ENCODE data around the gene ZNF609. TPM values are rescaled to one million over a fixed set of nuclear protein-coding genes. Genes with fewer than 3 reads are reported as not detected.

The ZNF609 gene
- total and polyA plus RNA-seq, 4 donors = 4.6 to 18.1 (median 8.0) TPM

GRCh38 chr15:64656508-64656907 is 196.1 kb downstream of the ZNF609 start:
- 93% methylated on average over 2 of the region's 2 CpGs for WGBS
- H3K4me3 ChIP-seq (ENCODE audit: low read depth in 1 of 3, low read length in 3 of 3) = no peak overlapping the region

More at GRCh38 chr15:64656508-64656907, 196.1 kb downstream of the ZNF609 start:
- Histone ChIP-seq H3K4me1 (ENCODE audit: control insufficient read depth in 4 of 4, insufficient read depth in 4 of 4, low read length in 3 of 4) (peaks cover 0 to 5% (median 4%) of the 10 kb centered on the region in 4 donors), H3K27ac (ENCODE audit: low read depth in 1 of 2, low read length in 2 of 2) (no peak overlapping the region), H3K36me3 (ENCODE audit: control insufficient read depth in 4 of 4, insufficient read depth in 3 of 4, low read depth in 1 of 4, low read length in 3 of 4) (peaks cover 0 to 2% (median 0%) of the 10 kb centered on the region in 4 donors), H3K27me3 (ENCODE audit: control insufficient read depth in 4 of 4, insufficient read depth in 4 of 4, low read length in 3 of 4) (no peaks in the 10 kb centered on the region), H3K9ac (ENCODE audit: low read depth in 1 of 2, low read length in 2 of 2) (no peak overlapping the region), H3K9me3 (ENCODE audit: control insufficient read depth in 4 of 4, low read length in 3 of 4) (no peaks in the 10 kb centered on the region)
- TF ChIP-seq FOXA2 (IDR thresholded peaks at IDR 0.05) (no peak), NR2F2 (IDR thresholded peaks at IDR 0.05) (no peak), CTCF (IDR thresholded peaks at IDR 0.05; ENCODE audit: low read depth, low read length, missing input control) (no peak), GABPA (IDR thresholded peaks at IDR 0.05 in 1 of 2, conservative IDR thresholded peaks at IDR 0.05 in 1 of 2) (no peak), HNF4G (IDR thresholded peaks at IDR 0.05) (no peak), EGR1 (IDR thresholded peaks at IDR 0.05; ENCODE audit: low read depth in 2 of 2) (no peak), YY1 (IDR thresholded peaks at IDR 0.05) (no peak), MAX (IDR thresholded peaks at IDR 0.05) (no peak), FOXA1 (IDR thresholded peaks at IDR 0.05) (no peak), ATF3 (IDR thresholded peaks at IDR 0.05) (no peak), TAF1 (conservative IDR thresholded peaks at IDR 0.05) (no peak), RAD21 (IDR thresholded peaks at IDR 0.05) (no peak), HNF4A (conservative IDR thresholded peaks at IDR 0.05) (no peak), SP1 (IDR thresholded peaks at IDR 0.05) (no peak), RXRA (IDR thresholded peaks at IDR 0.05) (no peak), JUND (IDR thresholded peaks at IDR 0.05) (no peak)
- TF ChIP-seq, protein P1, sequence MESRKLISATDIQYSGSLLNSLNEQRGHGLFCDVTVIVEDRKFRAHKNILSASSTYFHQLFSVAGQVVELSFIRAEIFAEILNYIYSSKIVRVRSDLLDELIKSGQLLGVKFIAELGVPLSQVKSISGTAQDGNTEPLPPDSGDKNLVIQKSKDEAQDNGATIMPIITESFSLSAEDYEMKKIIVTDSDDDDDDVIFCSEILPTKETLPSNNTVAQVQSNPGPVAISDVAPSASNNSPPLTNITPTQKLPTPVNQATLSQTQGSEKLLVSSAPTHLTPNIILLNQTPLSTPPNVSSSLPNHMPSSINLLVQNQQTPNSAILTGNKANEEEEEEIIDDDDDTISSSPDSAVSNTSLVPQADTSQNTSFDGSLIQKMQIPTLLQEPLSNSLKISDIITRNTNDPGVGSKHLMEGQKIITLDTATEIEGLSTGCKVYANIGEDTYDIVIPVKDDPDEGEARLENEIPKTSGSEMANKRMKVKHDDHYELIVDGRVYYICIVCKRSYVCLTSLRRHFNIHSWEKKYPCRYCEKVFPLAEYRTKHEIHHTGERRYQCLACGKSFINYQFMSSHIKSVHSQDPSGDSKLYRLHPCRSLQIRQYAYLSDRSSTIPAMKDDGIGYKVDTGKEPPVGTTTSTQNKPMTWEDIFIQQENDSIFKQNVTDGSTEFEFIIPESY (IDR thresholded peaks at IDR 0.05) = no peak
- TF ChIP-seq, protein P2, sequence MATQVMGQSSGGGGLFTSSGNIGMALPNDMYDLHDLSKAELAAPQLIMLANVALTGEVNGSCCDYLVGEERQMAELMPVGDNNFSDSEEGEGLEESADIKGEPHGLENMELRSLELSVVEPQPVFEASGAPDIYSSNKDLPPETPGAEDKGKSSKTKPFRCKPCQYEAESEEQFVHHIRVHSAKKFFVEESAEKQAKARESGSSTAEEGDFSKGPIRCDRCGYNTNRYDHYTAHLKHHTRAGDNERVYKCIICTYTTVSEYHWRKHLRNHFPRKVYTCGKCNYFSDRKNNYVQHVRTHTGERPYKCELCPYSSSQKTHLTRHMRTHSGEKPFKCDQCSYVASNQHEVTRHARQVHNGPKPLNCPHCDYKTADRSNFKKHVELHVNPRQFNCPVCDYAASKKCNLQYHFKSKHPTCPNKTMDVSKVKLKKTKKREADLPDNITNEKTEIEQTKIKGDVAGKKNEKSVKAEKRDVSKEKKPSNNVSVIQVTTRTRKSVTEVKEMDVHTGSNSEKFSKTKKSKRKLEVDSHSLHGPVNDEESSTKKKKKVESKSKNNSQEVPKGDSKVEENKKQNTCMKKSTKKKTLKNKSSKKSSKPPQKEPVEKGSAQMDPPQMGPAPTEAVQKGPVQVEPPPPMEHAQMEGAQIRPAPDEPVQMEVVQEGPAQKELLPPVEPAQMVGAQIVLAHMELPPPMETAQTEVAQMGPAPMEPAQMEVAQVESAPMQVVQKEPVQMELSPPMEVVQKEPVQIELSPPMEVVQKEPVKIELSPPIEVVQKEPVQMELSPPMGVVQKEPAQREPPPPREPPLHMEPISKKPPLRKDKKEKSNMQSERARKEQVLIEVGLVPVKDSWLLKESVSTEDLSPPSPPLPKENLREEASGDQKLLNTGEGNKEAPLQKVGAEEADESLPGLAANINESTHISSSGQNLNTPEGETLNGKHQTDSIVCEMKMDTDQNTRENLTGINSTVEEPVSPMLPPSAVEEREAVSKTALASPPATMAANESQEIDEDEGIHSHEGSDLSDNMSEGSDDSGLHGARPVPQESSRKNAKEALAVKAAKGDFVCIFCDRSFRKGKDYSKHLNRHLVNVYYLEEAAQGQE (IDR thresholded peaks at IDR 0.05) = no peak
- no peak for DNase-seq (ENCODE audit: low spot score)

Measured in liver (tissue), 9 donors.